ENCODE measurements around the gene OR2V2. TPM values are rescaled to one million over a fixed set of nuclear protein-coding genes. Genes with fewer than 3 reads are reported as not detected.

Gene OR2V2
- total and polyA plus RNA-seq, 2 donors (not counting 3 experiments of a cell fraction or from before 2014, with no cell fraction given) = not detected

- no peak for FAIRE-seq
- ChIA-PET CTCF (no interaction called here), POLR2A (no interaction called here)
Observed at GRCh38 chr5:181158869-181159268, 11.5 kb downstream of the OR2V2 start.

More at GRCh38 chr5:181158869-181159268, 11.5 kb downstream of the OR2V2 start:
- no peak overlapping the region for H3K9ac ChIP-seq (replicated peaks; ENCODE audit: extremely low read depth, insufficient read depth, low read length)
- dilution Hi-C loops (cut with MboI; ENCODE audit: extremely low pct_ligation_motif_present, low sequenced_read_pairs) = no loop called here
- no peaks in the 10 kb centered on the region for H3K36me3 ChIP-seq (ENCODE audit: control insufficient read depth in 2 of 2, extremely low read depth in 1 of 2, insufficient read depth in 2 of 2, low read length in 2 of 2)
- H3K4me1 ChIP-seq (ENCODE audit: control insufficient read depth, extremely low read depth, insufficient read depth, low read length) = peaks cover 10% of the 10 kb centered on the region
- H3K4me3 ChIP-seq (replicated peaks in 1 of 3; ENCODE audit: insufficient read depth in 1 of 3, low read depth in 1 of 3, low read length in 3 of 3) = no peak overlapping the region
- no peak overlapping the region for H3K4me2 ChIP-seq (ENCODE audit: insufficient read depth, low read length)
- no peak overlapping the region for H2AFZ ChIP-seq (ENCODE audit: low read depth, low read length)
- no peaks in the 10 kb centered on the region for H3K27me3 ChIP-seq (ENCODE audit: control insufficient read depth in 2 of 2, insufficient read depth in 2 of 2, low read length in 2 of 2)
- no peaks in the 10 kb centered on the region for H3K79me2 ChIP-seq (ENCODE audit: control insufficient read depth, insufficient read depth, low read length)
- H3K9me1 ChIP-seq (replicated peaks; ENCODE audit: control insufficient read depth, extremely low read depth, insufficient read depth, low read length) = no peaks in the 10 kb centered on the region
- H4K20me1 ChIP-seq (replicated peaks; ENCODE audit: control insufficient read depth, extremely low read depth, insufficient read depth, low read length) = no peaks in the 10 kb centered on the region
- no peak for DNase-seq (ENCODE audit: low read depth, low spot score)
- BruUV-seq (replicated peaks) = no TSS peak
- TF ChIP-seq FOS (IDR thresholded peaks at IDR 0.05; ENCODE audit: borderline replicate concordance, insufficient read depth, low read length) = no peak
- TF ChIP-seq POLR2AphosphoS5 (IDR thresholded peaks at IDR 0.05; ENCODE audit: insufficient read depth, low read depth, low read length) = no peak
- no peak for TF ChIP-seq POLR2A (IDR thresholded peaks at IDR 0.05; ENCODE audit: low read depth, low read length)
- TF ChIP-seq JUN (IDR thresholded peaks at IDR 0.05; ENCODE audit: borderline replicate concordance, insufficient read depth, insufficient read length, low read depth) = no peak
- TF ChIP-seq MYC (IDR thresholded peaks at IDR 0.05; ENCODE audit: low read depth, low read length) = no peak
- TF ChIP-seq CTCF (IDR thresholded peaks at IDR 0.05; ENCODE audit: extremely low read depth in 1 of 2, insufficient read depth in 1 of 2, low read depth in 1 of 2, low read length in 2 of 2) = no peak
- no peak for TF ChIP-seq GATA2 (IDR thresholded peaks at IDR 0.05; ENCODE audit: insufficient read depth, insufficient read length, low read depth, low read length)
- H3K9me3 ChIP-seq (replicated peaks; ENCODE audit: control insufficient read depth, insufficient read depth, low read length) = no peaks in the 10 kb centered on the region
- intact Hi-C loops (cut with micrococcal nuclease) = loop anchor here (1.0 kb wide), 2 partner anchors 23 to 375 kb away; no protein-coding TSS in a partner anchor
- no peak overlapping the region for H3K27ac ChIP-seq (ENCODE audit: insufficient read depth, low read depth, low read length)

Data from endothelial cell of umbilical vein (primary cell).